ENCODE results near the gene MICAL2. TPM values are rescaled to one million over a fixed set of nuclear protein-coding genes. Genes with fewer than 3 reads are reported as not detected.

Gene MICAL2
- total and polyA plus RNA-seq, 10 of the 15 experiments (the other 5 are each of a cell fraction or from before 2014, with no cell fraction given): 0.90 to 5.6 (median 2.4) TPM

GRCh38 chr11:12156301-12157140, 46.1 kb downstream of the MICAL2 start:
- H3K9ac ChIP-seq (ENCODE audit: control insufficient read depth, insufficient read depth, low read length): no peak overlapping the region
- no peaks in the 10 kb centered on the region for H4K20me1 ChIP-seq (ENCODE audit: control insufficient read depth, insufficient read depth)
- CTCF ChIA-PET: interaction anchor here (0.7 kb wide), 1 partner anchor 68 kb away, joined by 3 read pairs; no protein-coding TSS in a partner anchor
- WGBS (ENCODE audit: insufficient coverage, insufficient replicate concordance, low lambda C conversion rate, missing lambda C conversion rate): 41% methylated on average over 7 of the region's 7 CpGs
- DNase-seq (ENCODE audit: low read depth, low spot score) (no peak), ATAC-seq (no peak), FAIRE-seq (no peak)
- H3K36me3 ChIP-seq (ENCODE audit: control insufficient read depth in 2 of 2, insufficient read depth in 2 of 2, low read length in 1 of 2): no peaks in the 10 kb centered on the region
- intact Hi-C loops (cut with micrococcal nuclease; ENCODE audit: unreplicated experiment): no loop called here
- H2AFZ ChIP-seq (ENCODE audit: control insufficient read depth, low read depth, low read length): no peak overlapping the region
- in situ Hi-C loops (cut with MboI): no loop called here
- H3K4me1 ChIP-seq (ENCODE audit: control insufficient read depth, insufficient read depth, low read length): no peaks in the 10 kb centered on the region
- H3K4me3 ChIP-seq: no peak overlapping the region
- no TSS peak for BruUV-seq (replicated peaks)
- no peaks in the 10 kb centered on the region for H3K27me3 ChIP-seq (replicated peaks in 1 of 2; ENCODE audit: control insufficient read depth in 2 of 2, insufficient read depth in 2 of 2, low read length in 1 of 2)
- no peaks in the 10 kb centered on the region for H3K9me3 ChIP-seq (replicated peaks; ENCODE audit: control insufficient read depth, insufficient read depth, low read length)
- POLR2A ChIA-PET: no interaction called here
- H3K4me2 ChIP-seq (ENCODE audit: control insufficient read depth, insufficient read depth): no peak overlapping the region
- RAD21 ChIA-PET (ENCODE audit: unreplicated experiment): no interaction called here
- TF ChIP-seq TCF3 (IDR thresholded peaks at IDR 0.05; ENCODE audit: borderline replicate concordance, insufficient read depth, low read depth, low read length) (no peak), USF1 (IDR thresholded peaks at IDR 0.05; ENCODE audit: borderline replicate concordance, extremely low read length, insufficient read depth, low read depth, low read length) (no peak)
- no peak overlapping the region for H3K27ac ChIP-seq (ENCODE audit: control insufficient read depth, insufficient read depth)
- no peaks in the 10 kb centered on the region for H3K79me2 ChIP-seq (ENCODE audit: control insufficient read depth, insufficient read depth, low read length)
- SMC1A ChIA-PET (ENCODE audit: uncharacterized antibody, unreplicated experiment): interaction anchor here (1.1 kb wide), 1 partner anchor 9 kb away, joined by 3 read pairs; no protein-coding TSS in a partner anchor

GRCh38 chr11:12157241-12157661, 46.9 kb downstream of the MICAL2 start:
- no peak overlapping the region for H3K4me3 ChIP-seq
- WGBS (ENCODE audit: insufficient coverage, insufficient replicate concordance, low lambda C conversion rate, missing lambda C conversion rate): 0% methylated on average over 1 of the region's 1 CpG
- H3K27me3 ChIP-seq (replicated peaks in 1 of 2; ENCODE audit: control insufficient read depth in 2 of 2, insufficient read depth in 2 of 2, low read length in 1 of 2): no peaks in the 10 kb centered on the region
- intact Hi-C loops (cut with micrococcal nuclease; ENCODE audit: unreplicated experiment) (no loop called here), in situ Hi-C loops (cut with MboI) (no loop called here)
- H3K4me1 ChIP-seq (ENCODE audit: control insufficient read depth, insufficient read depth, low read length): no peaks in the 10 kb centered on the region
- no peak for DNase-seq (ENCODE audit: low read depth, low spot score)
- POLR2A ChIA-PET: no interaction called here
- FAIRE-seq: no peak
- H4K20me1 ChIP-seq (ENCODE audit: control insufficient read depth, insufficient read depth): no peaks in the 10 kb centered on the region
- RAD21 ChIA-PET (ENCODE audit: unreplicated experiment): interaction anchor here (0.9 kb wide), 1 partner anchor 81 kb away, joined by 3 read pairs; no protein-coding TSS in a partner anchor
- TF ChIP-seq NRF1 (conservative IDR thresholded peaks at IDR 0.05; ENCODE audit: low read depth, low read length) (no peak), ZZZ3 (IDR thresholded peaks at IDR 0.05; ENCODE audit: control insufficient read depth, insufficient read length, low read depth) (no peak), FOXK2 (IDR thresholded peaks at IDR 0.05) (no peak)
- H2AFZ ChIP-seq (ENCODE audit: control insufficient read depth, low read depth, low read length): no peak overlapping the region
- CTCF ChIA-PET: interaction anchor here (0.7 to 1.5 kb wide), 3 partner anchors 10 to 124 kb away, joined by 3 to 4 read pairs (median 3); no protein-coding TSS in a partner anchor
- ATAC-seq: no peak
- SMC1A ChIA-PET (ENCODE audit: uncharacterized antibody, unreplicated experiment): interaction anchor here (1.1 kb wide), 1 partner anchor 10 kb away, joined by 3 read pairs; no protein-coding TSS in a partner anchor
- H3K36me3 ChIP-seq (ENCODE audit: control insufficient read depth in 2 of 2, insufficient read depth in 2 of 2, low read length in 1 of 2): no peaks in the 10 kb centered on the region
- no peak overlapping the region for H3K4me2 ChIP-seq (ENCODE audit: control insufficient read depth, insufficient read depth)
- H3K79me2 ChIP-seq (ENCODE audit: control insufficient read depth, insufficient read depth, low read length): no peaks in the 10 kb centered on the region
- no peak overlapping the region for H3K9ac ChIP-seq (ENCODE audit: control insufficient read depth, insufficient read depth, low read length)
- BruUV-seq (replicated peaks): no TSS peak
- no peak overlapping the region for H3K27ac ChIP-seq (ENCODE audit: control insufficient read depth, insufficient read depth)
- H3K9me3 ChIP-seq (replicated peaks; ENCODE audit: control insufficient read depth, insufficient read depth, low read length): no peaks in the 10 kb centered on the region
